CD4-positive, alpha-beta memory T cell (primary cell): ENCODE results near the gene PLXNA1. TPM values are rescaled to one million over a fixed set of nuclear protein-coding genes. Genes with fewer than 3 reads are reported as not detected.

Experiments
- CTCF ChIA-PET: fragments of 350-600 bp; sonication (Branson Sonifier 250); formaldehyde crosslinking; loops from one replicate; lab custom pipeline; 2021; ENCODE audit warnings: inconsistent platforms; ENCODE audit not compliant: partially characterized antibody; lab: Charles Lee
- POLR2A ChIA-PET: fragments of 350-600 bp; sonication (Branson Sonifier 250); formaldehyde crosslinking; loops from one replicate; lab custom pipeline; 2021; ENCODE audit not compliant: partially characterized antibody; lab: Charles Lee
- DNase-seq, 5 donors: peaks; one replicate each; pipeline versions ENCODE4 v3.0.0 to v3.0.0-alpha.2; 2020 to 2022; ENCODE audit warnings: mixed read lengths in 1 of 5
- H3K27ac ChIP-seq: one replicate; pipeline ENCODE4 v1.7.0; 2013; ENCODE audit warnings: low read depth, low read length
- H3K27me3 ChIP-seq: 2 replicates; pipeline ENCODE4 v1.7.0; 2013; ENCODE audit warnings: mild to moderate bottlenecking, low read length, moderate library complexity; ENCODE audit not compliant: insufficient read depth
- H3K36me3 ChIP-seq: 2 replicates; pipeline ENCODE4 v1.7.0; 2013; ENCODE audit warnings: mild to moderate bottlenecking, low read length, moderate library complexity; ENCODE audit not compliant: insufficient read depth
- H3K4me1 ChIP-seq: 2 replicates; pipeline ENCODE4 v1.7.0; 2013; ENCODE audit warnings: mild to moderate bottlenecking, low read length, moderate library complexity; ENCODE audit not compliant: insufficient read depth
- H3K4me3 ChIP-seq, 2 donors: one replicate each; pipeline ENCODE4 v1.7.0; 2013; ENCODE audit warnings: low read length in 2 of 2, mild to moderate bottlenecking in 1 of 2
- H3K9me3 ChIP-seq, 2 donors: one replicate each; pipeline ENCODE4 v1.7.0; 2013; ENCODE audit warnings: low read length in 2 of 2, control low read depth in 1 of 2; ENCODE audit not compliant: control insufficient read depth in 1 of 2
- H3K27ac Mint-ChIP-seq, 7 donors: one replicate each; pipeline ENCODE4 v1.8.0; 2020 to 2021; ENCODE audit warnings: mixed read lengths in 7 of 7, mild to moderate bottlenecking in 6 of 7, inconsistent platforms in 3 of 7, moderate library complexity in 3 of 7
- H3K27me3 Mint-ChIP-seq, 2 donors: one replicate each; pipeline ENCODE4 v1.8.0; 2020 to 2021; ENCODE audit warnings: mixed read lengths in 2 of 2
- H3K36me3 Mint-ChIP-seq, 2 donors: one replicate each; pipeline ENCODE4 v1.8.0; 2020 to 2021; ENCODE audit warnings: mixed read lengths in 2 of 2, inconsistent platforms in 1 of 2, mild to moderate bottlenecking in 1 of 2
- H3K4me1 Mint-ChIP-seq, 4 donors: one replicate each; pipeline ENCODE4 v1.8.0; 2020 to 2021; ENCODE audit warnings: mixed read lengths in 4 of 4, mild to moderate bottlenecking in 1 of 4
- H3K4me3 Mint-ChIP-seq, 8 donors: one replicate each; pipeline ENCODE4 v1.8.0; 2020 to 2021; ENCODE audit warnings: mixed read lengths in 8 of 8, mild to moderate bottlenecking in 7 of 8, moderate library complexity in 6 of 8, inconsistent platforms in 3 of 8
- H3K9me3 Mint-ChIP-seq, 8 donors: one replicate each; pipeline ENCODE4 v1.8.0; 2020 to 2021; ENCODE audit warnings: mixed read lengths in 8 of 8, mild to moderate bottlenecking in 5 of 8, inconsistent platforms in 3 of 8, moderate library complexity in 1 of 8
- intact Hi-C: fragments of 100-400 bp; cut with micrococcal nuclease; formaldehyde crosslinking; loops from one replicate; pipeline ENCODE4 v1.15.1; 2023
- polyA plus RNA-seq, 2 donors: library from polyadenylated mRNA; unstranded; fragments of 300-500 nt; fragmentation: Illumina TruSeq; gene quantifications; one replicate each; pipeline ENCODE4 v1.2.3, GENCODE V29; 2021
- total RNA-seq, 2 experiments: library from RNA; stranded (reverse); gene quantifications; one replicate each; pipeline ENCODE4 v1.2.3, GENCODE V29; 2021

The PLXNA1 gene
- total and polyA plus RNA-seq, 4 experiments from 2014 or later: 0.34 to 21.3 (median 10.2) TPM

- ChIA-PET POLR2A (no interaction called here), CTCF (no interaction called here)
- Histone ChIP-seq H3K4me3 (no peak overlapping the region), H3K4me1 (no peaks in the 10 kb centered on the region), H3K9me3 (no peaks in the 10 kb centered on the region), H3K27me3 (no peaks in the 10 kb centered on the region), H3K27ac (no peak overlapping the region), H3K36me3 (peaks cover 5% of the 10 kb centered on the region)
- Mint-ChIP-seq H3K9me3 (no peaks in the 10 kb centered on the region), H3K27ac (peak overlapping the region in 1 of 7 donors; percentile 27), H3K36me3 (peaks cover 5 to 22% of the 10 kb centered on the region in 2 donors), H3K4me3 (peak overlapping the region in 1 of 8 donors; percentile 38), H3K27me3 (no peaks in the 10 kb centered on the region), H3K4me1 (peaks cover 2 to 11% (median 3%) of the 10 kb centered on the region in 4 donors)
- intact Hi-C loops: no loop called here
- no peak for DNase-seq
Measured at GRCh38 chr3:126945171-126945721, 37.7 kb upstream of the PLXNA1 start.

GRCh38 chr3:126945891-126946290 is 37.0 kb upstream of the PLXNA1 start:
- CTCF ChIA-PET: no interaction called here
- H3K4me1 Mint-ChIP-seq: peaks cover 2 to 11% (median 3%) of the 10 kb centered on the region in 4 donors

GRCh38 chr3:126946405-126946804 is 36.5 kb upstream of the PLXNA1 start:
- no peaks in the 10 kb centered on the region for H3K27me3 ChIP-seq
- no peak overlapping the region for H3K4me3 Mint-ChIP-seq
- peaks cover 5% of the 10 kb centered on the region for H3K36me3 ChIP-seq
- ChIA-PET CTCF (no interaction called here), POLR2A (no interaction called here)
- H3K9me3 Mint-ChIP-seq: no peaks in the 10 kb centered on the region
- intact Hi-C loops: no loop called here
- peaks cover 2 to 11% (median 3%) of the 10 kb centered on the region in 4 donors for H3K4me1 Mint-ChIP-seq
- H3K36me3 Mint-ChIP-seq: peaks cover 5 to 22% of the 10 kb centered on the region in 2 donors
- H3K9me3 ChIP-seq: no peaks in the 10 kb centered on the region
- no peak for DNase-seq
- H3K27ac Mint-ChIP-seq: no peak overlapping the region
- H3K27ac ChIP-seq: no peak overlapping the region
- H3K27me3 Mint-ChIP-seq: no peaks in the 10 kb centered on the region
- H3K4me1 ChIP-seq: no peaks in the 10 kb centered on the region
- H3K4me3 ChIP-seq: no peak overlapping the region

More at GRCh38 chr3:126945891-126946290, 37.0 kb upstream of the PLXNA1 start:
- no peak for DNase-seq
- no peaks in the 10 kb centered on the region for H3K9me3 ChIP-seq
- H3K36me3 ChIP-seq: peaks cover 5% of the 10 kb centered on the region
- intact Hi-C loops: no loop called here
- Mint-ChIP-seq H3K9me3 (no peaks in the 10 kb centered on the region), H3K4me3 (no peak overlapping the region), H3K27ac (peak overlapping the region in 1 of 7 donors; percentile 23), H3K27me3 (no peaks in the 10 kb centered on the region), H3K36me3 (peaks cover 5 to 22% of the 10 kb centered on the region in 2 donors)
- no peak overlapping the region for H3K27ac ChIP-seq
- no peaks in the 10 kb centered on the region for H3K4me1 ChIP-seq
- H3K27me3 ChIP-seq: no peaks in the 10 kb centered on the region
- no peak overlapping the region for H3K4me3 ChIP-seq
- POLR2A ChIA-PET: no interaction called here

GRCh38 chr3:126947429-126947828 is 35.5 kb upstream of the PLXNA1 start:
- Mint-ChIP-seq H3K4me1 (peaks cover 2 to 11% (median 3%) of the 10 kb centered on the region in 4 donors), H3K9me3 (no peaks in the 10 kb centered on the region), H3K27ac (peak overlapping the region in 2 of 7 donors; percentile 1 to 14), H3K36me3 (peaks cover 5 to 16% of the 10 kb centered on the region in 2 donors), H3K4me3 (no peak overlapping the region), H3K27me3 (no peaks in the 10 kb centered on the region)
- H3K4me1 ChIP-seq: no peaks in the 10 kb centered on the region
- DNase-seq: no peak
- ChIA-PET POLR2A (no interaction called here), CTCF (no interaction called here)
- intact Hi-C loops: no loop called here
- H3K27me3 ChIP-seq: no peaks in the 10 kb centered on the region
- H3K4me3 ChIP-seq: no peak overlapping the region
- H3K27ac ChIP-seq: no peak overlapping the region
- no peaks in the 10 kb centered on the region for H3K9me3 ChIP-seq
- peaks cover 5% of the 10 kb centered on the region for H3K36me3 ChIP-seq

GRCh38 chr3:126948980-126949535 is 33.9 kb upstream of the PLXNA1 start:
- no peak for DNase-seq
- Mint-ChIP-seq H3K27ac (no peak overlapping the region), H3K36me3 (peaks cover 5 to 11% of the 10 kb centered on the region in 2 donors), H3K4me3 (no peak overlapping the region), H3K9me3 (no peaks in the 10 kb centered on the region), H3K27me3 (no peaks in the 10 kb centered on the region), H3K4me1 (peaks cover 2 to 11% (median 3%) of the 10 kb centered on the region in 4 donors)
- H3K4me3 ChIP-seq: no peak overlapping the region
- intact Hi-C loops: no loop called here
- H3K27me3 ChIP-seq: no peaks in the 10 kb centered on the region
- ChIA-PET POLR2A (no interaction called here), CTCF (no interaction called here)
- no peak overlapping the region for H3K27ac ChIP-seq
- H3K4me1 ChIP-seq: no peaks in the 10 kb centered on the region
- no peaks in the 10 kb centered on the region for H3K9me3 ChIP-seq
- H3K36me3 ChIP-seq: peaks cover 5% of the 10 kb centered on the region

GRCh38 chr3:126951561-126951960 is 31.4 kb upstream of the PLXNA1 start:
- no peak for DNase-seq
- no peaks in the 10 kb centered on the region for H3K27me3 Mint-ChIP-seq
- H3K36me3 Mint-ChIP-seq: peaks cover 6 to 11% of the 10 kb centered on the region in 2 donors
- H3K4me1 Mint-ChIP-seq: peaks cover 1 to 5% (median 3%) of the 10 kb centered on the region in 4 donors
- no peaks in the 10 kb centered on the region for H3K4me1 ChIP-seq
- intact Hi-C loops: no loop called here
- no peak overlapping the region for H3K27ac ChIP-seq
- H3K36me3 ChIP-seq: peaks cover 5% of the 10 kb centered on the region
- no peaks in the 10 kb centered on the region for H3K27me3 ChIP-seq
- no peaks in the 10 kb centered on the region for H3K9me3 ChIP-seq
- H3K9me3 Mint-ChIP-seq: no peaks in the 10 kb centered on the region
- POLR2A ChIA-PET: no interaction called here
- H3K4me3 Mint-ChIP-seq: no peak overlapping the region
- H3K27ac Mint-ChIP-seq: no peak overlapping the region
- no peak overlapping the region for H3K4me3 ChIP-seq
- CTCF ChIA-PET: interaction anchor here (0.8 kb wide), 1 partner anchor 12 kb away, joined by 3 read pairs; no protein-coding TSS in a partner anchor

GRCh38 chr3:126952261-126952982 is 30.5 kb upstream of the PLXNA1 start:
- Mint-ChIP-seq H3K27ac (peak overlapping the region in 1 of 7 donors; percentile 35), H3K36me3 (peaks cover 6 to 11% of the 10 kb centered on the region in 2 donors), H3K9me3 (no peaks in the 10 kb centered on the region), H3K4me1 (peaks cover 0 to 1% (median 0%) of the 10 kb centered on the region in 4 donors), H3K27me3 (no peaks in the 10 kb centered on the region), H3K4me3 (no peak overlapping the region)
- no peak overlapping the region for H3K27ac ChIP-seq
- CTCF ChIA-PET: no interaction called here
- H3K36me3 ChIP-seq: peaks cover 5% of the 10 kb centered on the region
- H3K4me3 ChIP-seq: no peak overlapping the region
- H3K27me3 ChIP-seq: no peaks in the 10 kb centered on the region
- POLR2A ChIA-PET: no interaction called here
- intact Hi-C loops: no loop called here
- H3K4me1 ChIP-seq: no peaks in the 10 kb centered on the region
- DNase-seq: no peak
- H3K9me3 ChIP-seq: no peaks in the 10 kb centered on the region
